HG03342 (cell line): ENCODE measurements around the gene NTRK3.

Source experiments
- ATAC-seq: cut with Tn5 transposase; IDR thresholded peaks from one replicate; pipeline ENCODE4 v1.9.1; 2021; ENCODE audit warnings: mild to moderate bottlenecking, moderate library complexity; ENCODE audit not compliant: unreplicated experiment

The NTRK3 gene

GRCh38 chr15:88232771-88233201, 23.8 kb downstream of the NTRK3 start:
- ATAC-seq: no peak

GRCh38 chr15:88231909-88232644, 24.5 kb downstream of the NTRK3 start:
- no peak for ATAC-seq

- no peak for ATAC-seq
Measured at GRCh38 chr15:88230823-88231222, 25.7 kb downstream of the NTRK3 start.

- ATAC-seq: no peak
Measured at GRCh38 chr15:88225461-88225860, 31.1 kb downstream of the NTRK3 start.

GRCh38 chr15:88223084-88223483, 33.5 kb downstream of the NTRK3 start:
- no peak for ATAC-seq

GRCh38 chr15:88221836-88222235, 34.7 kb downstream of the NTRK3 start:
- no peak for ATAC-seq

GRCh38 chr15:88220443-88221335, 35.9 kb downstream of the NTRK3 start:
- no peak for ATAC-seq

- no peak for ATAC-seq
Measured at GRCh38 chr15:88219623-88220022, 36.9 kb downstream of the NTRK3 start.

- no peak for ATAC-seq
Measured at GRCh38 chr15:88218557-88219221, 37.9 kb downstream of the NTRK3 start.

GRCh38 chr15:88215066-88215648, 41.4 kb downstream of the NTRK3 start:
- no peak for ATAC-seq

GRCh38 chr15:88209111-88209510, 47.4 kb downstream of the NTRK3 start:
- no peak for ATAC-seq

GRCh38 chr15:88208396-88208795, 48.1 kb downstream of the NTRK3 start:
- no peak for ATAC-seq

GRCh38 chr15:88207565-88207964, 49.0 kb downstream of the NTRK3 start:
- no peak for ATAC-seq

- ATAC-seq: no peak
Measured at GRCh38 chr15:88204584-88204983, 52.0 kb downstream of the NTRK3 start.

- ATAC-seq: no peak
Measured at GRCh38 chr15:88202231-88202630, 54.3 kb downstream of the NTRK3 start.

GRCh38 chr15:88201207-88201606, 55.3 kb downstream of the NTRK3 start:
- no peak for ATAC-seq

- ATAC-seq: no peak
Measured at GRCh38 chr15:88196961-88197360, 59.6 kb downstream of the NTRK3 start.

- no peak for ATAC-seq
Measured at GRCh38 chr15:88194162-88194561, 62.4 kb downstream of the NTRK3 start.

GRCh38 chr15:88193415-88193814, 63.1 kb downstream of the NTRK3 start:
- ATAC-seq: no peak

GRCh38 chr15:88191812-88192165, 64.8 kb downstream of the NTRK3 start:
- no peak for ATAC-seq

- no peak for ATAC-seq
Measured at GRCh38 chr15:88190232-88190631, 66.3 kb downstream of the NTRK3 start.
